ENCODE results near the gene ZNF141. TPM values are rescaled to one million over a fixed set of nuclear protein-coding genes. Genes with fewer than 3 reads are reported as not detected.

Gene ZNF141
- 15.1 TPM for total RNA-seq (2013)
- polyA plus RNA-seq (1 to 10 TPM; 2.5 to 4.2 (median 2.7) TPM), polyA minus RNA-seq (2.9 and 5.4 TPM in 2 replicates), total RNA-seq (5.4 to 29.5 (median 21.8) reads per million in 11 experiments)

DNA sequence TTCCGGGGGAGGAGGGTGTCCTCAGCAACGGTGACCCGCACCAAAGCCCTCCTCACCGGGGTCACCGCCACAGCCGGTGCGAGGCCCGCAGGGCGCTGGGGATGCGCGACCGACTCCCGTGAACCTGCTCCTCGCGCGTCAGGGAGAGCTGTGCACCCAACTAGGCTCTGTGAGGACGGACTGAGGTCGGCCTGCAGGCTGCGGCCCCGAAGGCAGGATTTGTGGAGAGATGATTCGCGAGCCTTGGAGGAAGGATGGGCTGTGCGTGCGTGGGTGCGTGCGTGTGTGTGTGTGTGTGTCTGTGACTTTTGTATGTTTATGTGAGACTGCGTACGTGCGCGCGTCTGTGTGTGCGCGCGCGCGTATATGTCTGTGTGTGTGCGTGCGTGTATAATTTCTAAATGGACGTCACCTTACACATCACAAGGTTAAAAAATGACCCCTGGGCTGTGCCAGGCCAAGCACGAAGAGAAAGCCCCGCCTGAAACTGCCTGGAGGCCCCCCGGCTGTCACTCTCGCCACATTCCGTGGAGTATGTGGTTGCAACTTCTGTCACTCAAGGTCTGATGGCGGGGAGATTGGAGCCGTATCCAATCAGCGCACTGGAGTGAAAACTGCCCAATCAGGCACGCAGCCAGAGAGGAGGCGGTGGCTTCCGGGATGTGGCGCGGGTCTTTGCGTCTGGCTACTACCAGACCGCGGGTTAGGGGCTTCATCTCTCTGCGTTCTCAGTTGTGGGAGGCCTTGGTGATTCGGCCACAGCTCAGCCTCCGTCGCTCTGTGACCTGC is at the start of gene ZNF141:
ZNF141 (plus strand) TSS at position 672 of the 789 bp plus-strand sequence. CDS start 170 bp downstream, outside the sequence.
- Histone ChIP-seq H3K36me3 (replicated peaks in 1 of 2; ENCODE audit: control insufficient read depth in 1 of 2, insufficient read depth in 2 of 2, low read length in 2 of 2) (peaks cover 0 to 34% of the 10 kb centered on the region in 2 donors), H3K4me1 (ENCODE audit: control insufficient read depth in 1 of 2, insufficient read depth in 2 of 2, low read length in 2 of 2) (peaks cover 14 to 26% of the 10 kb centered on the region in 2 donors), H3K79me2 (ENCODE audit: insufficient read depth, low read length) (peaks cover 46% of the 10 kb centered on the region), H3K4me2 (replicated peaks; ENCODE audit: extremely low read depth, low read length, poor library complexity, severe bottlenecking) (peak within 1 kb of the TSS; percentile 87), H4K20me1 (ENCODE audit: insufficient read depth, low read length) (no peaks in the 10 kb centered on the region), H3K27ac (ENCODE audit: low read depth in 1 of 2, low read length in 2 of 2) (peak within 1 kb of the TSS; percentile 85 to 95), H3K9me3 (replicated peaks in 1 of 2; ENCODE audit: control insufficient read depth in 1 of 2, insufficient read depth in 1 of 2, low read length in 2 of 2) (peaks cover 38 to 41% of the 10 kb centered on the region in 2 donors), H3K4me3 (replicated peaks in 1 of 3; ENCODE audit: low read depth in 2 of 3, low read length in 3 of 3) (peak within 1 kb of the TSS; percentile 63 to 93 (median 76)), H2AFZ (ENCODE audit: insufficient read depth, low read depth, low read length, poor library complexity, severe bottlenecking) (peak within 1 kb of the TSS; percentile 90), H3K27me3 (ENCODE audit: control insufficient read depth in 2 of 2, insufficient read depth in 2 of 2, low read length in 2 of 2) (peaks cover 0 to 3% of the 10 kb centered on the region in 2 donors), H3K9ac (ENCODE audit: insufficient read depth, low read length, poor library complexity, severe bottlenecking) (peak within 1 kb of the TSS; percentile 86)
- H3K4me3 Mint-ChIP-seq: peak within 1 kb of the TSS; percentile 99
- intact Hi-C loops (cut with micrococcal nuclease): loop anchor here (5.0 to 10.0 kb wide), 4 partner anchors 135 to 347 kb away; partner anchors contain the start of genes SLC49A3 (in 1 of the 2) and ZNF718 (in 1 of the 2)
- TF ChIP-seq, protein P1, sequence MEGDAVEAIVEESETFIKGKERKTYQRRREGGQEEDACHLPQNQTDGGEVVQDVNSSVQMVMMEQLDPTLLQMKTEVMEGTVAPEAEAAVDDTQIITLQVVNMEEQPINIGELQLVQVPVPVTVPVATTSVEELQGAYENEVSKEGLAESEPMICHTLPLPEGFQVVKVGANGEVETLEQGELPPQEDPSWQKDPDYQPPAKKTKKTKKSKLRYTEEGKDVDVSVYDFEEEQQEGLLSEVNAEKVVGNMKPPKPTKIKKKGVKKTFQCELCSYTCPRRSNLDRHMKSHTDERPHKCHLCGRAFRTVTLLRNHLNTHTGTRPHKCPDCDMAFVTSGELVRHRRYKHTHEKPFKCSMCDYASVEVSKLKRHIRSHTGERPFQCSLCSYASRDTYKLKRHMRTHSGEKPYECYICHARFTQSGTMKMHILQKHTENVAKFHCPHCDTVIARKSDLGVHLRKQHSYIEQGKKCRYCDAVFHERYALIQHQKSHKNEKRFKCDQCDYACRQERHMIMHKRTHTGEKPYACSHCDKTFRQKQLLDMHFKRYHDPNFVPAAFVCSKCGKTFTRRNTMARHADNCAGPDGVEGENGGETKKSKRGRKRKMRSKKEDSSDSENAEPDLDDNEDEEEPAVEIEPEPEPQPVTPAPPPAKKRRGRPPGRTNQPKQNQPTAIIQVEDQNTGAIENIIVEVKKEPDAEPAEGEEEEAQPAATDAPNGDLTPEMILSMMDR (IDR thresholded peaks at IDR 0.05): no peak
- 0% methylated on average over 44 of the region's 59 CpGs for WGBS (ENCODE audit: insufficient coverage)
- peak within 1 kb of the TSS; percentile 96 to 99 (median 97) for H3K27ac Mint-ChIP-seq
- H3K9me3 Mint-ChIP-seq: peaks cover 29 to 69% (median 52%) of the 10 kb centered on the region in 7 donors
- peaks cover 20% of the 10 kb centered on the region for H3K4me1 Mint-ChIP-seq
- H3K27me3 Mint-ChIP-seq (ENCODE audit: low read depth in 3 of 3): peaks cover 2 to 4% (median 2%) of the 10 kb centered on the region in 3 donors
- peaks cover 24 to 32% of the 10 kb centered on the region in 2 donors for H3K36me3 Mint-ChIP-seq
- DNase-seq: peak; percentile 90 to 95 (median 93)

DNA sequence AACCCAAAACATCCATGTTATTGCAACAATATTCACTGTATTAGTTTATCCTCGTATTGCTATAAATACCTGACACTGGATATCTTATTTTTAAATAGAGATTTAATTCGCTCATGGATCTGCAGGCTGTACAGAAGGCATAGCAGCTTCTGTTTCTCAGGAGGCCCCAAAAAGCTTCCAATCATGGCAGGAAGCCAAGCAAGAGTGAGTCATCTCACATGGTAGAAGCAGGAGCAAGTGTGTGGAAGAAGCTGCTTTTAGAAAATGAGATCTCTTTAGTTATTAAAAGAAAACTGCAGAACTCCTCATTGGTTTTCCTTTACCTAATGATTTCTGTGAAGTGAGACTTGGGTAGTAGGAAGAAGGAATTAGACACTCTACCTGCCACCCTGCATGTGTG is 48.7 kb upstream of the ZNF141 start:
- Histone ChIP-seq H3K4me2 (replicated peaks; ENCODE audit: extremely low read depth, low read length, poor library complexity, severe bottlenecking) (no peak overlapping the region), H3K79me2 (ENCODE audit: insufficient read depth, low read length) (no peaks in the 10 kb centered on the region), H4K20me1 (ENCODE audit: insufficient read depth, low read length) (no peaks in the 10 kb centered on the region), H3K4me1 (ENCODE audit: control insufficient read depth in 1 of 2, insufficient read depth in 2 of 2, low read length in 2 of 2) (no peaks in the 10 kb centered on the region), H3K27ac (ENCODE audit: low read depth in 1 of 2, low read length in 2 of 2) (no peak overlapping the region), H2AFZ (ENCODE audit: insufficient read depth, low read depth, low read length, poor library complexity, severe bottlenecking) (no peak overlapping the region), H3K36me3 (replicated peaks in 1 of 2; ENCODE audit: control insufficient read depth in 1 of 2, insufficient read depth in 2 of 2, low read length in 2 of 2) (no peaks in the 10 kb centered on the region), H3K9me3 (replicated peaks in 1 of 2; ENCODE audit: control insufficient read depth in 1 of 2, insufficient read depth in 1 of 2, low read length in 2 of 2) (peaks cover 55 to 70% of the 10 kb centered on the region in 2 donors), H3K4me3 (replicated peaks in 1 of 3; ENCODE audit: low read depth in 2 of 3, low read length in 3 of 3) (no peak overlapping the region), H3K27me3 (ENCODE audit: control insufficient read depth in 2 of 2, insufficient read depth in 2 of 2, low read length in 2 of 2) (no peaks in the 10 kb centered on the region), H3K9ac (ENCODE audit: insufficient read depth, low read length, poor library complexity, severe bottlenecking) (no peak overlapping the region)
- TF ChIP-seq, protein P1 (IDR thresholded peaks at IDR 0.05): no peak
- no peaks in the 10 kb centered on the region for H3K36me3 Mint-ChIP-seq
- H3K4me3 Mint-ChIP-seq: no peak overlapping the region
- no peak for DNase-seq
- no peaks in the 10 kb centered on the region for H3K4me1 Mint-ChIP-seq
- H3K9me3 Mint-ChIP-seq: peaks cover 13 to 59% (median 49%) of the 10 kb centered on the region in 7 donors
- intact Hi-C loops (cut with micrococcal nuclease): no loop called here
- no peaks in the 10 kb centered on the region for H3K27me3 Mint-ChIP-seq (ENCODE audit: low read depth in 3 of 3)
- no peak overlapping the region for H3K27ac Mint-ChIP-seq
- WGBS (ENCODE audit: insufficient coverage): 57% methylated on average over 1 of the region's 2 CpGs

Data from CD14-positive monocyte (primary cell).